ENCODE data around the gene LGMN. TPM values are rescaled to one million over a fixed set of nuclear protein-coding genes. Genes with fewer than 3 reads are reported as not detected.
"Not testable (repeated sequence)": the region's sequence is repeated elsewhere in the genome, so short reads cannot be mapped to it uniquely, and the experiment has no call there.

LGMN gene
- total RNA-seq, 1 donor from 2014 or later = 29.6 TPM

GRCh38 chr14:92698393-92698792, 50.0 kb downstream of the LGMN start:
- no peak for DNase-seq (ENCODE audit: low read depth)

GRCh38 chr14:92696366-92696765, 52.1 kb downstream of the LGMN start:
- DNase-seq (ENCODE audit: low read depth) = no peak

GRCh38 chr14:92695562-92695961, 52.9 kb downstream of the LGMN start:
- DNase-seq (ENCODE audit: low read depth) = no peak

GRCh38 chr14:92694807-92695206, 53.6 kb downstream of the LGMN start:
- DNase-seq (ENCODE audit: low read depth) = no peak

GRCh38 chr14:92693998-92694795, 54.2 kb downstream of the LGMN start:
- DNase-seq (ENCODE audit: low read depth) = no peak

- DNase-seq (ENCODE audit: low read depth) = peak; percentile 25
Observed at GRCh38 chr14:92692822-92693226, 55.6 kb downstream of the LGMN start.

- DNase-seq (ENCODE audit: low read depth) = peak; percentile 31
Observed at GRCh38 chr14:92690171-92691011, 58.0 kb downstream of the LGMN start.

GRCh38 chr14:92688434-92689375, 59.7 kb downstream of the LGMN start:
- DNase-seq (ENCODE audit: low read depth) = no peak

GRCh38 chr14:92687681-92688433, 60.6 kb downstream of the LGMN start:
- DNase-seq (ENCODE audit: low read depth) = no peak

- DNase-seq (ENCODE audit: low read depth) = peak; percentile 18
Observed at GRCh38 chr14:92686900-92687427, 61.5 kb downstream of the LGMN start.

GRCh38 chr14:92686411-92686899, 62.0 kb downstream of the LGMN start:
- DNase-seq (ENCODE audit: low read depth) = no peak

GRCh38 chr14:92685784-92686355, 62.6 kb downstream of the LGMN start:
- no peak for DNase-seq (ENCODE audit: low read depth)

GRCh38 chr14:92684801-92685560, 63.4 kb downstream of the LGMN start:
- no peak for DNase-seq (ENCODE audit: low read depth)

- no peak for DNase-seq (ENCODE audit: low read depth)
Observed at GRCh38 chr14:92683041-92683440, 65.4 kb downstream of the LGMN start.

GRCh38 chr14:92680781-92681650, 67.4 kb downstream of the LGMN start:
- peak; percentile 70 for DNase-seq (ENCODE audit: low read depth)

- DNase-seq (ENCODE audit: low read depth) = not testable (repeated sequence)
Observed at GRCh38 chr14:92680330-92680729, 68.1 kb downstream of the LGMN start.

GRCh38 chr14:92679246-92679645, 69.2 kb downstream of the LGMN start:
- DNase-seq (ENCODE audit: low read depth) = no peak

GRCh38 chr14:92678766-92679165, 69.7 kb downstream of the LGMN start:
- DNase-seq (ENCODE audit: low read depth) = no peak
